ENCODE results near the gene NUDC. TPM values are rescaled to one million over a fixed set of nuclear protein-coding genes. Genes with fewer than 3 reads are reported as not detected.
A peak's percentile ranks its signal among the peaks of the same experiment; 100 is the strongest.

The NUDC gene
- total RNA-seq, 5 donors from 2014 or later (not counting 1 experiment from before 2014, with no cell fraction given) = 39.1 to 45.7 (median 43.2) TPM

- Mint-ChIP-seq H3K4me1 (no peaks in the 10 kb centered on the region), H3K27ac (no peak overlapping the region), H3K4me3 (no peak overlapping the region), H3K9me3 (no peaks in the 10 kb centered on the region), H3K36me3 (peaks cover 35% of the 10 kb centered on the region), H3K27me3 (no peaks in the 10 kb centered on the region)
- no peaks in the 10 kb centered on the region for H3K27me3 ChIP-seq (replicated peaks in 1 of 2; ENCODE audit: control insufficient read depth in 2 of 2, extremely low read depth in 1 of 2, insufficient read depth in 2 of 2, low read length in 1 of 2)
- no peak overlapping the region for H3K27ac ChIP-seq (ENCODE audit: low read length)
- DNase-seq (no peak), ATAC-seq (replicated peaks in 1 of 4) (no peak)
- no peaks in the 10 kb centered on the region for H3K4me1 ChIP-seq (ENCODE audit: control insufficient read depth in 1 of 2, extremely low read depth in 1 of 2, insufficient read depth in 2 of 2, low read length in 2 of 2)
- ChIA-PET CTCF (no interaction called here), POLR2A (no interaction called here)
- WGBS (ENCODE audit: insufficient coverage) = 89% methylated on average over 14 of the region's 14 CpGs
- no peak overlapping the region for H3K4me3 ChIP-seq (ENCODE audit: control insufficient read depth in 1 of 2, extremely low read depth in 1 of 2, low read length in 1 of 2)
- peaks cover 11 to 13% of the 10 kb centered on the region in 2 donors for H3K36me3 ChIP-seq (ENCODE audit: control insufficient read depth in 2 of 2, extremely low read depth in 1 of 2, insufficient read depth in 1 of 2, low read length in 1 of 2)
- H3K9me3 ChIP-seq = no peaks in the 10 kb centered on the region
These were observed 29.7 kb downstream of the NUDC start for GRCh38 chr1:26951216-26951615.

- DNase-seq (no peak), ATAC-seq (replicated peaks in 1 of 4) (no peak)
- H3K27ac ChIP-seq (ENCODE audit: low read length) = no peak overlapping the region
- peaks cover 7 to 11% of the 10 kb centered on the region in 2 donors for H3K36me3 ChIP-seq (ENCODE audit: control insufficient read depth in 2 of 2, extremely low read depth in 1 of 2, insufficient read depth in 1 of 2, low read length in 1 of 2)
- H3K4me3 Mint-ChIP-seq = no peak overlapping the region
- H3K9me3 Mint-ChIP-seq = no peaks in the 10 kb centered on the region
- no peaks in the 10 kb centered on the region for H3K9me3 ChIP-seq
- no peak overlapping the region for H3K27ac Mint-ChIP-seq
- CTCF ChIA-PET = no interaction called here
- H3K36me3 Mint-ChIP-seq = peaks cover 34% of the 10 kb centered on the region
- no peaks in the 10 kb centered on the region for H3K27me3 Mint-ChIP-seq
- POLR2A ChIA-PET = no interaction called here
- peaks cover 0 to 2% of the 10 kb centered on the region in 2 experiments for H3K27me3 ChIP-seq (replicated peaks in 1 of 2; ENCODE audit: control insufficient read depth in 2 of 2, extremely low read depth in 1 of 2, insufficient read depth in 2 of 2, low read length in 1 of 2)
- 89% methylated on average over 20 of the region's 24 CpGs for WGBS (ENCODE audit: insufficient coverage)
- no peak overlapping the region for H3K4me3 ChIP-seq (ENCODE audit: control insufficient read depth in 1 of 2, extremely low read depth in 1 of 2, low read length in 1 of 2)
- no peaks in the 10 kb centered on the region for H3K4me1 ChIP-seq (ENCODE audit: control insufficient read depth in 1 of 2, extremely low read depth in 1 of 2, insufficient read depth in 2 of 2, low read length in 2 of 2)
- H3K4me1 Mint-ChIP-seq = no peaks in the 10 kb centered on the region
These were observed 30.4 kb downstream of the NUDC start for GRCh38 chr1:26951821-26952497.

GRCh38 chr1:26953374-26953773, 31.8 kb downstream of the NUDC start:
- peaks cover 2 to 5% of the 10 kb centered on the region in 2 donors for H3K36me3 ChIP-seq (ENCODE audit: control insufficient read depth in 2 of 2, extremely low read depth in 1 of 2, insufficient read depth in 1 of 2, low read length in 1 of 2)
- no peaks in the 10 kb centered on the region for H3K4me1 ChIP-seq (ENCODE audit: control insufficient read depth in 1 of 2, extremely low read depth in 1 of 2, insufficient read depth in 2 of 2, low read length in 2 of 2)
- H3K4me3 Mint-ChIP-seq = no peak overlapping the region
- H3K9me3 ChIP-seq = no peaks in the 10 kb centered on the region
- no peaks in the 10 kb centered on the region for H3K4me1 Mint-ChIP-seq
- 67% methylated on average over 1 of the region's 5 CpGs for WGBS (ENCODE audit: insufficient coverage)
- peaks cover 0 to 3% of the 10 kb centered on the region in 2 donors for H3K27me3 Mint-ChIP-seq
- no peak overlapping the region for H3K27ac ChIP-seq (ENCODE audit: low read length)
- H3K27me3 ChIP-seq (replicated peaks in 1 of 2; ENCODE audit: control insufficient read depth in 2 of 2, extremely low read depth in 1 of 2, insufficient read depth in 2 of 2, low read length in 1 of 2) = peaks cover under 1 to 9% of the 10 kb centered on the region in 2 experiments
- no peak overlapping the region for H3K27ac Mint-ChIP-seq
- H3K9me3 Mint-ChIP-seq = no peaks in the 10 kb centered on the region
- ChIA-PET CTCF (interaction anchor here in 1 of 2 donors (0.6 kb wide), 1 partner anchor 300 kb away, joined by 6 read pairs; no protein-coding TSS in a partner anchor), POLR2A (no interaction called here)
- peaks cover 34% of the 10 kb centered on the region for H3K36me3 Mint-ChIP-seq
- DNase-seq (no peak), ATAC-seq (replicated peaks in 1 of 4) (no peak)
- no peak overlapping the region for H3K4me3 ChIP-seq (ENCODE audit: control insufficient read depth in 1 of 2, extremely low read depth in 1 of 2, low read length in 1 of 2)

- H3K9me3 ChIP-seq = no peaks in the 10 kb centered on the region
- Mint-ChIP-seq H3K4me1 (peaks cover 8 to 14% (median 14%) of the 10 kb centered on the region in 3 donors), H3K4me3 (no peak overlapping the region), H3K9me3 (no peaks in the 10 kb centered on the region), H3K27ac (no peak overlapping the region), H3K27me3 (peaks cover 0 to 12% of the 10 kb centered on the region in 2 donors), H3K36me3 (peaks cover 21% of the 10 kb centered on the region)
- no peak overlapping the region for H3K4me3 ChIP-seq (ENCODE audit: control insufficient read depth in 1 of 2, extremely low read depth in 1 of 2, low read length in 1 of 2)
- ChIA-PET POLR2A (no interaction called here), CTCF (no interaction called here)
- H3K27me3 ChIP-seq (replicated peaks in 1 of 2; ENCODE audit: control insufficient read depth in 2 of 2, extremely low read depth in 1 of 2, insufficient read depth in 2 of 2, low read length in 1 of 2) = peaks cover 4 to 34% of the 10 kb centered on the region in 2 experiments
- 80% methylated on average over 1 of the region's 3 CpGs for WGBS (ENCODE audit: insufficient coverage)
- no peak overlapping the region for H3K27ac ChIP-seq (ENCODE audit: low read length)
- ATAC-seq (replicated peaks in 1 of 4) (no peak), DNase-seq (no peak)
- H3K36me3 ChIP-seq (ENCODE audit: control insufficient read depth in 2 of 2, extremely low read depth in 1 of 2, insufficient read depth in 1 of 2, low read length in 1 of 2) = peaks cover 0 to 2% of the 10 kb centered on the region in 2 donors
- peaks cover 0 to 18% of the 10 kb centered on the region in 2 experiments for H3K4me1 ChIP-seq (ENCODE audit: control insufficient read depth in 1 of 2, extremely low read depth in 1 of 2, insufficient read depth in 2 of 2, low read length in 2 of 2)
These were observed 34.8 kb downstream of the NUDC start for GRCh38 chr1:26956321-26956720.

- H3K27ac ChIP-seq (ENCODE audit: low read length) = no peak overlapping the region
- peaks cover 0 to 18% of the 10 kb centered on the region in 2 experiments for H3K4me1 ChIP-seq (ENCODE audit: control insufficient read depth in 1 of 2, extremely low read depth in 1 of 2, insufficient read depth in 2 of 2, low read length in 2 of 2)
- no peak for ATAC-seq (replicated peaks in 1 of 4)
- no peaks in the 10 kb centered on the region for H3K36me3 ChIP-seq (ENCODE audit: control insufficient read depth in 2 of 2, extremely low read depth in 1 of 2, insufficient read depth in 1 of 2, low read length in 1 of 2)
- ChIA-PET CTCF (no interaction called here), POLR2A (no interaction called here)
- Mint-ChIP-seq H3K4me1 (peaks cover 8 to 14% (median 14%) of the 10 kb centered on the region in 3 donors), H3K27ac (no peak overlapping the region), H3K4me3 (no peak overlapping the region), H3K9me3 (no peaks in the 10 kb centered on the region), H3K27me3 (peaks cover 2 to 17% of the 10 kb centered on the region in 2 donors), H3K36me3 (peaks cover 18% of the 10 kb centered on the region)
- peaks cover 4 to 35% of the 10 kb centered on the region in 2 experiments for H3K27me3 ChIP-seq (replicated peaks in 1 of 2; ENCODE audit: control insufficient read depth in 2 of 2, extremely low read depth in 1 of 2, insufficient read depth in 2 of 2, low read length in 1 of 2)
- DNase-seq = no peak
- H3K9me3 ChIP-seq = no peaks in the 10 kb centered on the region
- WGBS (ENCODE audit: insufficient coverage) = 80% methylated on average over 1 of the region's 3 CpGs
- no peak overlapping the region for H3K4me3 ChIP-seq (ENCODE audit: control insufficient read depth in 1 of 2, extremely low read depth in 1 of 2, low read length in 1 of 2)
These were observed 35.8 kb downstream of the NUDC start for GRCh38 chr1:26957306-26957705.

GRCh38 chr1:26959270-26959669, 37.7 kb downstream of the NUDC start:
- Histone ChIP-seq H3K4me3 (ENCODE audit: control insufficient read depth in 1 of 2, extremely low read depth in 1 of 2, low read length in 1 of 2) (peak overlapping the region; percentile 61 to 72), H3K9me3 (no peaks in the 10 kb centered on the region), H3K27ac (ENCODE audit: low read length) (no peak overlapping the region), H3K4me1 (ENCODE audit: control insufficient read depth in 1 of 2, extremely low read depth in 1 of 2, insufficient read depth in 2 of 2, low read length in 2 of 2) (peaks cover 0 to 18% of the 10 kb centered on the region in 2 experiments), H3K27me3 (replicated peaks in 1 of 2; ENCODE audit: control insufficient read depth in 2 of 2, extremely low read depth in 1 of 2, insufficient read depth in 2 of 2, low read length in 1 of 2) (peaks cover 4 to 42% of the 10 kb centered on the region in 2 experiments), H3K36me3 (ENCODE audit: control insufficient read depth in 2 of 2, extremely low read depth in 1 of 2, insufficient read depth in 1 of 2, low read length in 1 of 2) (no peaks in the 10 kb centered on the region)
- Mint-ChIP-seq H3K27ac (no peak overlapping the region), H3K9me3 (no peaks in the 10 kb centered on the region), H3K36me3 (peaks cover 10% of the 10 kb centered on the region), H3K27me3 (peaks cover 11 to 18% of the 10 kb centered on the region in 2 donors), H3K4me3 (peak overlapping the region; percentile 56 to 91 (median 72)), H3K4me1 (peaks cover 8 to 14% (median 14%) of the 10 kb centered on the region in 3 donors)
- POLR2A ChIA-PET = no interaction called here
- DNase-seq (no peak), ATAC-seq (replicated peaks in 1 of 4) (no peak)
- WGBS (ENCODE audit: insufficient coverage) = no CpG with 5 or more reads among the region's 13 CpGs
- CTCF ChIA-PET = no interaction called here

Data from T-cell (primary cell).